NOMO-1 treated with DMSO at 0.1 percent for 48 hours (cell line): ENCODE data around the gene BSG.

Experiments
- DNase-seq: peaks from one replicate; lab custom pipeline; 2025; ENCODE audit not compliant: unreplicated experiment; lab: John Stamatoyannopoulos, UW

Gene BSG

GRCh38 chr19:539429-540030 lies 32.9 kb upstream of the BSG start:
- DNase-seq, result no peak

GRCh38 chr19:540867-541637 lies 31.3 kb upstream of the BSG start:
- DNase-seq, result no peak

DNA sequence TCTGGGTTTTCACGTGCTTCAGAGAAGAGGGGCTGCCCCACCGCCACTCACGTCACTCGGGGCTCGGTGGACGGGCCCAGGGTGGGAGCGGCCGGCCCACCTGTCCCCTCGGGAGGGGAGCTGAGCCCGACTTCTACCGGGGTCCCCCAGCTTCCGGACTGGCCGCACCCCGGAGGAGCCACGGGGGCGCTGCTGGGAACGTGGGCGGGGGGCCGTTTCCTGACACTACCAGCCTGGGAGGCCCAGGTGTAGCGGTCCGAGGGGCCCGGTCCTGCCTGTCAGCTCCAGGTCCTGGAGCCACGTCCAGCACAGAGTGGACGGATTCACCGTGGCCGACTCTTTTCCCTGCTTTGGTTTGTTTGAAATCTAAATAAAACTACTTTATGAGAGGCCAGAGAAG lies 30.7 kb upstream of the BSG start:
- no peak for DNase-seq

DNA sequence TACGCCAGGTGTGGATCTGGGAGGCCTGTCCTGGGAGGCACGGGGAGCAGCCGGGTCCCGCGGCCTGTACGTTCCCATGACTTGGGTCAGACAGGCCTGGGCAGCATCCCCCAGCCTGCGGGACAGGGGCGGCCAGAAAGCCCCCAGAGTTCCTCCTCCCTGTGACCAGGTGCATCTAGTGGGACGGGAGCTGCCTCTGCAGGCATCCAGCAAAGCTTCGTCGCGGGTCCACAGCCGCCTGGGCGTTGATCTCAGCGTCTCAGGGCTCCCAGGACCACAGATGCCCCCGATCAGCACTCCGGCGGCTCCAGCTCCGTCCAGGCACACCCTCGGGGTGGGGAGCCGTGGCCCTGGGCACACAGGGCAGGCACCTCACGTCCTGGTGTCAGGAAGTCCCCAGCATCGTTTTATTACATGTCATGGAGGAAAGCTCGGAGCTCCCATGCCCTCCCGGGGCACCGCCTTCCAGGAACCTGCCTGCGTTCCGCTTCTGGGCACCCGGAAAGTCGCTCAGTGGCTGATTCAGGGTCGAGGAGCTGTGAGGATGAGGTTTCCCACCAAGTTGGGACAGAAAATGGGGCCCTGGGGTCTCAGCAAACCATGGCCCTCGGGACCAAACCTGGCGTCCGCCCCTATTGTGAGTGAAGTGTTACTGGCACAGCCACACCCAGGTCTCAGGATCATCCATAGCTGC lies 30.1 kb upstream of the BSG start:
- DNase-seq, result no peak

- DNase-seq, result no peak
Measured at GRCh38 chr19:543910-544608, 28.3 kb upstream of the BSG start, which contains the start of gene GZMM. Gene GZMM, plus strand, starts transcription at chr19:544053. Its CDS starts 19 bp downstream, at chr19:544072.

DNA sequence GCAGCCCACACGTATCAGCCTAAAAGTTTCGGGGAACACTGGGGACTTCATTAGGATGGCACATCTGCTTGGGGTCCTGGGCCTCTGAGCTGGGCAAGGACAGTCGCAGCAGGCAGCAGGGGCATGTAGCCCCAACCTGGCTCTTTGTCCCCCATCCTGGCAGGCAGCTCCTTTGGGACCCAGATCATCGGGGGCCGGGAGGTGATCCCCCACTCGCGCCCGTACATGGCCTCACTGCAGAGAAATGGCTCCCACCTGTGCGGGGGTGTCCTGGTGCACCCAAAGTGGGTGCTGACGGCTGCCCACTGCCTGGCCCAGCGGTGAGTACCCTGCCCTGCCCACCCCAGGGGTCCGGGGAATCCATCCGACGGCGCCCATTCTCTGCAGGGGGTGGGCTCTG lies 25.3 kb upstream of the BSG start:
- no peak for DNase-seq

GRCh38 chr19:547836-548720 lies 24.3 kb upstream of the BSG start:
- DNase-seq, result no peak

- DNase-seq, result no peak
Measured at GRCh38 chr19:548886-549830, 23.2 kb upstream of the BSG start.

- DNase-seq, result no peak
Measured at GRCh38 chr19:554817-555216, 17.6 kb upstream of the BSG start.

DNA sequence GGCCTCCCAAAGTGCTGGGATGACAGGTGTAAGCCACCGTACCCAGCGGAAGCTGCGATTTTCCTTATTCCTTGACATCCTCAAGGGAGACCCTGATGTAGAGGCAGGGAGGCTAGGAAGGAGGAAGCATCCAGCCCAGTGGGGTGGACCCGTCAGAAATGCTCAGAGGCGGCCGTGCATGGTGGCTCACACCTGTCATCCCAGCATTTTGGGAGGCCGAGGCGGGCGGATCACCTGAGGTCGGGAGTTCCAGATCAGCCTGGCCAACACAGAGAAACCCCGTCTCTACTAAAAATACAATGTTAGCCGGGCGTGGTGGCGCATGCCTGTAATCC lies 17.0 kb upstream of the BSG start:
- DNase-seq, result no peak

GRCh38 chr19:556611-557382 lies 15.6 kb upstream of the BSG start:
- no peak for DNase-seq

DNA sequence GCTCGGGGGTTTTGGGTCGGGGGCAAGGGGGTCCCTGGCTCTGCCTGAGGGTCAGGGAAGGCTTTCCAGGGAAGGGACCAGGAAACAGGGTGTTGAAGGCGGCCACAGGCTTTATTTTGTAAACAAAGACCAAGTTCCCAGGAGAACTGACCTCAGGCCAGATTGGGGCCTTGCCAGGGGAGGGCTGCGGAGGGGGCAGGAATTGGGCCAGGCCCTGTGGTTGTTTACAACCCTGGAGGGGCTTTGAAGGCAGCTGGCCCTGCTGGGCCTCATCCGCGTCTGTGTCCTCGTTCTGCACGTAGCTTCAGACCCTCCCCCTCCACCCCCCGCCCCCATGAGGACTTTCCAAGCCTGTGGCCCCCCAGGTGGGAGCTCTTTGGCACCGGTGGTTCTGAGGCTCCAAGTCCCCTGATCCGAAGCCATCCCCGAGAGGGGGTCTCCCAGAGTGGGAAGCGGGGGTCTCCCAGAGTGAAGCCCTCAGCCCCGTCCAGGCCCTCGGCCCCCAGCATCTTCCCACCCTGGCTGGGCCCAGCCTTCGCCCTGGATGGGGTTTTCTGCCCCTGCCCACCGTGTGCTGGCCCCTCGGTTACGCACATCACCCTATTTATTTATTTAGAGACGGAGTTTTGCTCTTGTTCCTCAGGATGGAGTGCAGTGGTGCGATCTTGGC lies 13.5 kb upstream of the BSG start:
- DNase-seq, result no peak

DNA sequence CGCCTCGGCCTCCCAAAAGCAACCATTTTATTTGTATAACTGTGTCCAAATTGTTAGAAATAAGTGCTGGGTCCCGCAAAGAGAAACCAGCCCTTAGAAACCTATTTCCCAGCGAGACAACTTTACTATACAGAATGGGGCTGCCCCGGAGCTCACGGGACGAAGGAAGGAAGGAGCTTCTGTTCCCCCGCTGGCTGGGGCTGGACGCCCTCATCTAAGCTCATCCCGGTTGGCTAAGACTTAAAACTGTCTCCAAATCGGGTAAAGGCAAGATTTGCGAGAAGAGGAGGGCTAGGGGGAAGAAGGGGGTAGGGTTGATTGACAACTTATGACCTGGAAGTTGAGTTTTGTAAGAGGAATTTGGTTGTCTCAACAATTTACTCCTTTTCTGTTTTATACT lies 12.3 kb upstream of the BSG start:
- DNase-seq, result no peak

DNA sequence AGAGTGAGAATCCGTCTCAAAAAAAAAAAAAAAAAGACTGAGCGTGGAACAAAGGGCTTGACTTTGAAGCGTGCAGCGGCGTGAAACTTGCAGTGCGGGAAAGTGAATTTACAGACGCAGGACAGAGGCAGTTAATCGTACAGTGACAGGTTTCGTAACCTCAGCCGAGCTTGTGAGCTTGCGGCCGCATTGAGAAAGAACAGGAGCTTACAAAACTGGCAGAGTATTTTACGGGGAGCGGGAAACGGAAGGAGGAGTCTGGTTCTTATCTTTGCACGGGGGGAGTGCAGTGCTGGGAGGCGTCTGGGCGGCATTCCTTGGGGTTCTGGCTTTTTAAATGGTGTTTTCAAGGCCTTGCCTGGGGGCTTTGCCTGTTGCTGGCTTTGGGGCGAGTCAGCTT lies 6.0 kb upstream of the BSG start:
- DNase-seq, result peak; percentile 90

- DNase-seq, result no peak
Measured at GRCh38 chr19:566844-567243, 5.6 kb upstream of the BSG start.

DNA sequence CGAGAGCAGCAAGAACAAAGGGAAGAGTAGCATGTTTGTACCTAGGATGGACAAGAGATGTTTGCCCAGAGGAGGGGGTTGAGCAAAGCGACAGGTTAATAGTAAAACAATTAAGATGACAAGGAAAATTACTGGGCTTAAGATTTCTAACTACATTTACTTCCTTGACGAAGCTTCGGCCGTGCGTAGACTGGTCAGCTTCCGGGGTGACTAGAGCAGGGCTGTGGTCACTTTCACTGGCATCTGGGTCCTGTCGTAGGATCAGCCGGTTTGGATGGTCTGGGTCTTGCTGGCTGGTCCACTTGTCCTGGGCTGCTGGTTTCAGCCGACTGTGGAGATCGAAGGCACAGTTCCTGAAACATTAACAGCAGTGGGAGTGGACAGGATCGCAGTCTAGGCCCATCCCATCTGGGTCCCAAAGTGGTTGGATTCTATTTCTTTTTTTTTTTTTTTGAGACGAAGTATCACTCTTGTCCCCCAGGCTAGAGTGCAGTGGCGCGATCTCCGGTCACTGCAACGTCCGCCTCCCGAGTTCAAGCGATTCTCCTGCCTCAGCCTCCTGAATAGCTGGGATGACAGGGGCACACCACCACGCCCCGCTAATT lies 5.0 kb upstream of the BSG start:
- no peak for DNase-seq

- DNase-seq, result no peak
Measured at GRCh38 chr19:570251-570686, 2.1 kb upstream of the BSG start.
